K562 (cell line): ENCODE results near the gene TYRP1.

Source experiments
- MXI1 ChIP-seq: IDR thresholded peaks from 2 replicates; pipeline ENCODE4 v1.6.1; 2011; ENCODE audit warnings: low read depth, mild to moderate bottlenecking, improper control_type of control experiment, low read length
- NR2C2 ChIP-seq, 2 experiments: fragments of 200-800 bp in 1 of 2; sonication (Bioruptor generic) in 1 of 2; sonication (generic) in 1 of 2; formaldehyde crosslinking in 1 of 2; IDR thresholded peaks; 2 replicates each; pipeline versions ENCODE4 v1.6.1 to v1.8.0; 2016 to 2022; ENCODE audit warnings: mild to moderate bottlenecking in 1 of 2, missing compliant biosample characterization in 1 of 2, missing genetic modification characterization in 1 of 2, missing genetic modification reagents in 1 of 2
- POLR2A ChIP-seq: fragments of 450-650 bp; conservative IDR thresholded peaks from 2 replicates; pipeline ENCODE4 v1.6.1; 2016
- STAT5B ChIP-seq: fragments of 250-450 bp; sonication (Bioruptor Pico); IDR thresholded peaks from 2 replicates; pipeline ENCODE4 v1.8.0; 2021; ENCODE audit warnings: mild to moderate bottlenecking, inconsistent platforms
- UBTF ChIP-seq, 2 experiments: IDR thresholded peaks; 2 replicates each; pipeline ENCODE4 v1.6.1; 2012; ENCODE audit warnings: improper control_type of control experiment in 2 of 2, low read depth in 2 of 2, low read length in 2 of 2, borderline replicate concordance in 1 of 2
- ZKSCAN1 ChIP-seq: fragments of 150-350 bp; IDR thresholded peaks from 2 replicates; pipeline ENCODE4 v1.6.1; 2016; ENCODE audit warnings: low read depth, low read length
- ZNF143 ChIP-seq: sonication (generic); formaldehyde crosslinking; IDR thresholded peaks from 2 replicates; pipeline ENCODE4 v1.9.0; 2022; ENCODE audit warnings: mild to moderate bottlenecking, missing genetic modification reagents
- ZNF232 ChIP-seq: sonication (generic); formaldehyde crosslinking; IDR thresholded peaks from 2 replicates; pipeline ENCODE4 v1.8.0; 2022; ENCODE audit warnings: mild to moderate bottlenecking, missing genetic modification reagents
- TF ChIP-seq, protein P1 (sequence below), 3 experiments: IDR thresholded peaks in 2 of 3; conservative IDR thresholded peaks in 1 of 3; 2 replicates each; pipeline ENCODE4 v1.5.1; 2011 to 2012; ENCODE audit warnings: low read length in 3 of 3, mild to moderate bottlenecking in 3 of 3, control low read depth in 2 of 3, improper control_type of control experiment in 1 of 3, inconsistent platforms in 1 of 3, low read depth in 1 of 3, mixed read lengths in 1 of 3, moderate library complexity in 1 of 3; ENCODE audit not compliant: insufficient read depth in 2 of 3
- TF ChIP-seq, protein P2 (sequence below): sonication (generic); formaldehyde crosslinking; IDR thresholded peaks from 2 replicates; pipeline ENCODE4 v1.9.0; 2022; ENCODE audit warnings: mild to moderate bottlenecking, missing genetic modification reagents
- TF ChIP-seq, protein P3 (sequence below): fragments of 450-650 bp; conservative IDR thresholded peaks from 2 replicates; pipeline ENCODE4 v1.6.1; 2016; ENCODE audit warnings: missing genetic modification characterization, low read depth, mild to moderate bottlenecking, control low read depth, missing compliant biosample characterization

GRCh38 chr9:12693141-12693540 is at the start of gene TYRP1:
- TF ChIP-seq, protein P1, sequence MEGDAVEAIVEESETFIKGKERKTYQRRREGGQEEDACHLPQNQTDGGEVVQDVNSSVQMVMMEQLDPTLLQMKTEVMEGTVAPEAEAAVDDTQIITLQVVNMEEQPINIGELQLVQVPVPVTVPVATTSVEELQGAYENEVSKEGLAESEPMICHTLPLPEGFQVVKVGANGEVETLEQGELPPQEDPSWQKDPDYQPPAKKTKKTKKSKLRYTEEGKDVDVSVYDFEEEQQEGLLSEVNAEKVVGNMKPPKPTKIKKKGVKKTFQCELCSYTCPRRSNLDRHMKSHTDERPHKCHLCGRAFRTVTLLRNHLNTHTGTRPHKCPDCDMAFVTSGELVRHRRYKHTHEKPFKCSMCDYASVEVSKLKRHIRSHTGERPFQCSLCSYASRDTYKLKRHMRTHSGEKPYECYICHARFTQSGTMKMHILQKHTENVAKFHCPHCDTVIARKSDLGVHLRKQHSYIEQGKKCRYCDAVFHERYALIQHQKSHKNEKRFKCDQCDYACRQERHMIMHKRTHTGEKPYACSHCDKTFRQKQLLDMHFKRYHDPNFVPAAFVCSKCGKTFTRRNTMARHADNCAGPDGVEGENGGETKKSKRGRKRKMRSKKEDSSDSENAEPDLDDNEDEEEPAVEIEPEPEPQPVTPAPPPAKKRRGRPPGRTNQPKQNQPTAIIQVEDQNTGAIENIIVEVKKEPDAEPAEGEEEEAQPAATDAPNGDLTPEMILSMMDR (IDR thresholded peaks at IDR 0.05 in 2 of 3, conservative IDR thresholded peaks at IDR 0.05 in 1 of 3; ENCODE audit: insufficient read depth in 2 of 3, low read depth in 1 of 3, low read length in 3 of 3): no peak
- TF ChIP-seq STAT5B (no peak), NR2C2 (CRISPR knock-in tag; IDR thresholded peaks at IDR 0.05) (no peak), NR2C2 (tag; IDR thresholded peaks at IDR 0.05) (no peak), POLR2A (no peak), ZNF232 (CRISPR knock-in tag) (no peak), MXI1 (no peak), ZKSCAN1 (no peak), UBTF (IDR thresholded peaks at IDR 0.05; ENCODE audit: borderline replicate concordance in 1 of 2, low read depth in 2 of 2, low read length in 2 of 2) (no peak), ZNF143 (CRISPR knock-in tag) (no peak)
- TF ChIP-seq, protein P2, sequence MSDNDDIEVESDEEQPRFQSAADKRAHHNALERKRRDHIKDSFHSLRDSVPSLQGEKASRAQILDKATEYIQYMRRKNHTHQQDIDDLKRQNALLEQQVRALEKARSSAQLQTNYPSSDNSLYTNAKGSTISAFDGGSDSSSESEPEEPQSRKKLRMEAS (CRISPR knock-in tag): no peak
- TF ChIP-seq, protein P3, sequence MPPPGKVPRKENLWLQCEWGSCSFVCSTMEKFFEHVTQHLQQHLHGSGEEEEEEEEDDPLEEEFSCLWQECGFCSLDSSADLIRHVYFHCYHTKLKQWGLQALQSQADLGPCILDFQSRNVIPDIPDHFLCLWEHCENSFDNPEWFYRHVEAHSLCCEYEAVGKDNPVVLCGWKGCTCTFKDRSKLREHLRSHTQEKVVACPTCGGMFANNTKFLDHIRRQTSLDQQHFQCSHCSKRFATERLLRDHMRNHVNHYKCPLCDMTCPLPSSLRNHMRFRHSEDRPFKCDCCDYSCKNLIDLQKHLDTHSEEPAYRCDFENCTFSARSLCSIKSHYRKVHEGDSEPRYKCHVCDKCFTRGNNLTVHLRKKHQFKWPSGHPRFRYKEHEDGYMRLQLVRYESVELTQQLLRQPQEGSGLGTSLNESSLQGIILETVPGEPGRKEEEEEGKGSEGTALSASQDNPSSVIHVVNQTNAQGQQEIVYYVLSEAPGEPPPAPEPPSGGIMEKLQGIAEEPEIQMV (tag): no peak
